GM12878 (cell line): ENCODE measurements around the gene SLC12A7. TPM values are rescaled to one million over a fixed set of nuclear protein-coding genes. Genes with fewer than 3 reads are reported as not detected.

ENCODE experiments used
- ATAC-seq: fragments of 200-7000 bp; cut with Tn5 transposase; 3 replicates; pipeline ENCODE4 v1.9.1; 2020; ENCODE audit warnings: mild to moderate bottlenecking, moderate library complexity
- BruUV-seq: library from RNA; stranded (reverse); fragments of 400-500 nt; replicated peaks from 2 replicates; lab custom pipeline; 2021; lab: Mats Ljungman, UMichigan
- CTCF ChIA-PET: fragments of 300-600 bp; sonication (Branson Sonifier 250); formaldehyde crosslinking; extraction: SDS; loops from one replicate; lab custom pipeline; 2021; ENCODE audit warnings: inconsistent platforms; lab: Yijun Ruan, JAX
- POLR2A ChIA-PET: fragments of 350-600 bp; formaldehyde crosslinking; extraction: SDS; loops from one replicate; lab custom pipeline; 2021; ENCODE audit warnings: inconsistent platforms; lab: Charles Lee
- RAD21 ChIA-PET: fragments of 300-600 bp; sonication (Branson Sonifier 250); formaldehyde crosslinking; loops from one replicate; lab custom pipeline; 2023; ENCODE audit warnings: antibody characterized with exemption; ENCODE audit not compliant: unreplicated experiment; lab: Charles Lee
- SMC1A ChIA-PET: fragments of 300-600 bp; sonication (Branson Sonifier 250); formaldehyde crosslinking; loops from one replicate; lab custom pipeline; 2023; ENCODE audit not compliant: unreplicated experiment, uncharacterized antibody; lab: Charles Lee
- DNase-seq: peaks from one replicate; pipeline ENCODE4 v3.0.0-alpha.2; 2011; ENCODE audit warnings: low read depth, low spot score
- FAIRE-seq: peaks from 3 replicates; lab custom pipeline; 2011; peaks lifted over from hg19 to GRCh38; lab: Jason Lieb, UNC
- H2AFZ ChIP-seq: 2 replicates; pipeline ENCODE4 v1.6.0; 2011; ENCODE audit warnings: low read depth, low read length, control low read depth; ENCODE audit not compliant: control insufficient read depth
- H3K27ac ChIP-seq: 2 replicates; pipeline ENCODE4 v1.5.1; 2011; ENCODE audit warnings: control low read depth; ENCODE audit not compliant: control insufficient read depth, insufficient read depth
- H3K27me3 ChIP-seq, 2 experiments: replicated peaks in 1 of 2; 2 replicates each; pipeline versions ENCODE4 v1.6.0 to v1.6.1; 2011; ENCODE audit warnings: low read length in 1 of 2; ENCODE audit not compliant: control insufficient read depth in 2 of 2, insufficient read depth in 2 of 2
- H3K36me3 ChIP-seq, 2 experiments: 2 replicates each; pipeline ENCODE4 v1.5.1; 2011; ENCODE audit warnings: low read length in 1 of 2; ENCODE audit not compliant: control insufficient read depth in 2 of 2, insufficient read depth in 2 of 2
- H3K4me1 ChIP-seq: 2 replicates; pipeline ENCODE4 v1.6.1; 2011; ENCODE audit warnings: mild to moderate bottlenecking, low read length, moderate library complexity, mixed read lengths; ENCODE audit not compliant: control insufficient read depth, insufficient read depth
- H3K4me2 ChIP-seq: 2 replicates; pipeline ENCODE4 v1.6.0; 2011; ENCODE audit warnings: control low read depth; ENCODE audit not compliant: control insufficient read depth, insufficient read depth
- H3K4me3 ChIP-seq: fragments of 200-600 bp; sonication (generic); 2 replicates; pipeline ENCODE4 v1.5.1; 2016
- H3K79me2 ChIP-seq: 2 replicates; pipeline ENCODE4 v1.6.0; 2011; ENCODE audit warnings: low read length; ENCODE audit not compliant: control insufficient read depth, insufficient read depth
- H3K9ac ChIP-seq: 2 replicates; pipeline ENCODE4 v1.8.0; 2011; ENCODE audit warnings: low read length, control low read depth, mixed read lengths; ENCODE audit not compliant: control insufficient read depth, insufficient read depth
- H3K9me3 ChIP-seq: replicated peaks from 3 replicates; pipeline ENCODE4 v1.5.1; 2011; ENCODE audit warnings: mild to moderate bottlenecking, low read length; ENCODE audit not compliant: control insufficient read depth, insufficient read depth
- H4K20me1 ChIP-seq: 2 replicates; pipeline ENCODE4 v1.6.0; 2011; ENCODE audit not compliant: control insufficient read depth, insufficient read depth
- ATF7 ChIP-seq: fragments of 450-650 bp; IDR thresholded peaks from 2 replicates; pipeline ENCODE4 v1.6.1; 2016; ENCODE audit warnings: low read depth, mild to moderate bottlenecking
- BHLHE40 ChIP-seq, 2 experiments: fragments of 450-650 bp in 1 of 2; IDR thresholded peaks; 2 replicates each; pipeline ENCODE4 v1.6.1; 2011 to 2017; ENCODE audit warnings: low read depth in 2 of 2, borderline replicate concordance in 1 of 2, improper control_type of control experiment in 1 of 2, low read length in 1 of 2, mild to moderate bottlenecking in 1 of 2
- CBX3 ChIP-seq: fragments of 200-600 bp; sonication (generic); IDR thresholded peaks from 2 replicates; pipeline ENCODE4 v1.6.1; 2016; ENCODE audit warnings: low read depth, borderline replicate concordance
- CBX5 ChIP-seq: sonication (generic); IDR thresholded peaks from 2 replicates; pipeline ENCODE4 v1.6.1; 2016; ENCODE audit warnings: low read depth, moderate library complexity, mild to moderate bottlenecking, inconsistent platforms
- EZH2 ChIP-seq: IDR thresholded peaks from 2 replicates; pipeline ENCODE4 v1.6.1; 2012; ENCODE audit warnings: low read depth, mild to moderate bottlenecking, control low read depth, inconsistent platforms, low read length, borderline replicate concordance; ENCODE audit not compliant: control insufficient read depth
- HDGF ChIP-seq: fragments of 450-650 bp; IDR thresholded peaks from 2 replicates; pipeline ENCODE4 v1.6.1; 2016; ENCODE audit warnings: antibody characterized with exemption
- NR2F1 ChIP-seq: fragments of 450-650 bp; conservative IDR thresholded peaks from 2 replicates; pipeline ENCODE4 v1.6.1; 2017; ENCODE audit warnings: mild to moderate bottlenecking
- NRF1 ChIP-seq: conservative IDR thresholded peaks from 2 replicates; pipeline ENCODE4 v1.6.1; 2011; ENCODE audit warnings: mild to moderate bottlenecking, low read depth, low read length, improper control_type of control experiment
- RCOR1 ChIP-seq: conservative IDR thresholded peaks from 2 replicates; pipeline ENCODE4 v1.6.1; 2012; ENCODE audit warnings: low read depth, low read length, improper control_type of control experiment
- RUNX3 ChIP-seq: IDR thresholded peaks from 2 replicates; pipeline ENCODE4 v1.6.1; 2012; ENCODE audit warnings: low read length, inconsistent platforms
- WGBS: methylation state at CpG from one replicate; pipeline ENCODE4 v1.1.6; 2016; ENCODE audit warnings: low lambda C conversion rate; ENCODE audit not compliant: insufficient replicate concordance, insufficient coverage; ENCODE audit errors: missing lambda C conversion rate; 5-methylcytosine and 5-hydroxymethylcytosine counted together
- in situ Hi-C: fragments of 300-500 bp; cut with MboI; formaldehyde crosslinking; loops from 9 replicates; pipeline ENCODE4 v1.14.3; 2018; ENCODE audit warnings: mixed read lengths
- intact Hi-C: fragments of 100-400 bp; cut with micrococcal nuclease; formaldehyde crosslinking; loops from one replicate; pipeline ENCODE4 v1.14.2; 2022; ENCODE audit not compliant: unreplicated experiment
- polyA plus RNA-seq, 11 experiments: library from polyadenylated mRNA; depleted of rRNA in 4 of 11; unstranded in 6 of 11; stranded (reverse) in 5 of 11; fragments of >200 nt; fragmentation: Nextera tagmentation in 4 of 11; fragmentation: Illumina TruSeq in 1 of 11; extraction: Ambion mirVana in 4 of 11; extraction: Trizol in 1 of 11; gene quantifications; 1 replicate in 1 of 11; 2 replicates in 10 of 11; pipeline versions ENCODE4 v1.2.1 to v1.2.3, GENCODE V29; 2011 to 2016; ENCODE audit warnings: inconsistent platforms in 2 of 11, missing spikeins in 2 of 11, low read depth in 1 of 11
- total RNA-seq, 4 experiments: library from RNA; depleted of rRNA in 3 of 4; stranded (reverse); fragments of >200 nt in 3 of 4; fragmentation: Illumina TruSeq in 1 of 4; extraction: Trizol in 1 of 4; gene quantifications; 2 replicates each; pipeline versions ENCODE4 v1.2.1 to v1.2.3, GENCODE V29; 2013 to 2021
- TF ChIP-seq, protein P1 (sequence below): fragments of 150-350 bp; IDR thresholded peaks from 2 replicates; pipeline ENCODE4 v1.6.1; 2016; ENCODE audit warnings: low read depth, low read length
- TF ChIP-seq, protein P2 (sequence below): fragments of 450-650 bp; IDR thresholded peaks from 2 replicates; pipeline ENCODE4 v1.6.1; 2017; ENCODE audit warnings: borderline replicate concordance
- TF ChIP-seq, protein P3 (sequence below): fragments of 450-650 bp; IDR thresholded peaks from 2 replicates; pipeline ENCODE4 v1.6.1; 2017; ENCODE audit warnings: mild to moderate bottlenecking, moderate library complexity
- TF ChIP-seq, protein P4 (sequence below): fragments of 450-650 bp; IDR thresholded peaks from 2 replicates; pipeline ENCODE4 v1.6.1; 2016; ENCODE audit warnings: mild to moderate bottlenecking

Gene SLC12A7
- total and polyA plus RNA-seq, 10 of the 15 experiments (the other 5 are each of a cell fraction or from before 2014, with no cell fraction given): 0.10 to 10.0 (median 2.9) TPM

DNA sequence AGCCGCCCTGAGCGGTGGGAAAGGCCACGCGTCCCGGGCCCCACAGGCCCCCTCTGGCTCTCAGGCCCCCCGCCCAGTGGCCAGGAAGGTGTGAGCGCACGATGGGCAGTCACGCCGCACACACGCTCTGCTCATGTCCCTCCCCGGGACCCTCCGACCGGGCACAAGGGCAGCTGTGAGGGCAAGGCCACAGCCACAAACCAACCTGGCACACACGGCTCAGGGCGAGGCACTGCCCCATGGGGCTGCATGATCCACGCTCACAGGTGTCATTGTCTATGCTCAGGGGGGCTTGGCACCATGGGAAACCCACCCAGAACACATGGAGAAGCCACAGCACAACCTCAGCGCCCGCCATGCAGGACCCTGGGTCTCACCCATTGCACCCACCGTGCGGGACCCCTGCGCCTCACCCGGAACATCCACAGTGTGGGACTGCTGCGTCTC lies 51.3 kb downstream of the SLC12A7 start:
- ChIA-PET CTCF (no interaction called here), POLR2A (no interaction called here), SMC1A (no interaction called here), RAD21 (no interaction called here)
- no peaks in the 10 kb centered on the region for H4K20me1 ChIP-seq
- no peaks in the 10 kb centered on the region for H3K9me3 ChIP-seq
- in situ Hi-C loops (no loop called here), intact Hi-C loops (no loop called here)
- H2AFZ ChIP-seq: no peak overlapping the region
- no peak overlapping the region for H3K4me2 ChIP-seq
- WGBS: 64% methylated on average over 24 of the region's 24 CpGs
- ATAC-seq (no peak), FAIRE-seq (no peak), DNase-seq (no peak)
- H3K27me3 ChIP-seq: no peaks in the 10 kb centered on the region
- H3K9ac ChIP-seq: no peak overlapping the region
- no peak overlapping the region for H3K27ac ChIP-seq
- H3K4me3 ChIP-seq: no peak overlapping the region
- H3K36me3 ChIP-seq: no peaks in the 10 kb centered on the region; a peak in 1 of 4 replicates
- no peaks in the 10 kb centered on the region for H3K4me1 ChIP-seq
- H3K79me2 ChIP-seq: no peaks in the 10 kb centered on the region
- BruUV-seq: no TSS peak
- TF ChIP-seq CBX3 (no peak), RUNX3 (no peak), BHLHE40 (IDR thresholded peaks at IDR 0.05; ENCODE audit: borderline replicate concordance in 1 of 2, low read depth in 2 of 2, low read length in 1 of 2) (no peak), EZH2 (no peak), HDGF (no peak), ATF7 (no peak), NR2F1 (no peak), CBX5 (no peak), RCOR1 (no peak), NRF1 (no peak)
- TF ChIP-seq, protein P1, sequence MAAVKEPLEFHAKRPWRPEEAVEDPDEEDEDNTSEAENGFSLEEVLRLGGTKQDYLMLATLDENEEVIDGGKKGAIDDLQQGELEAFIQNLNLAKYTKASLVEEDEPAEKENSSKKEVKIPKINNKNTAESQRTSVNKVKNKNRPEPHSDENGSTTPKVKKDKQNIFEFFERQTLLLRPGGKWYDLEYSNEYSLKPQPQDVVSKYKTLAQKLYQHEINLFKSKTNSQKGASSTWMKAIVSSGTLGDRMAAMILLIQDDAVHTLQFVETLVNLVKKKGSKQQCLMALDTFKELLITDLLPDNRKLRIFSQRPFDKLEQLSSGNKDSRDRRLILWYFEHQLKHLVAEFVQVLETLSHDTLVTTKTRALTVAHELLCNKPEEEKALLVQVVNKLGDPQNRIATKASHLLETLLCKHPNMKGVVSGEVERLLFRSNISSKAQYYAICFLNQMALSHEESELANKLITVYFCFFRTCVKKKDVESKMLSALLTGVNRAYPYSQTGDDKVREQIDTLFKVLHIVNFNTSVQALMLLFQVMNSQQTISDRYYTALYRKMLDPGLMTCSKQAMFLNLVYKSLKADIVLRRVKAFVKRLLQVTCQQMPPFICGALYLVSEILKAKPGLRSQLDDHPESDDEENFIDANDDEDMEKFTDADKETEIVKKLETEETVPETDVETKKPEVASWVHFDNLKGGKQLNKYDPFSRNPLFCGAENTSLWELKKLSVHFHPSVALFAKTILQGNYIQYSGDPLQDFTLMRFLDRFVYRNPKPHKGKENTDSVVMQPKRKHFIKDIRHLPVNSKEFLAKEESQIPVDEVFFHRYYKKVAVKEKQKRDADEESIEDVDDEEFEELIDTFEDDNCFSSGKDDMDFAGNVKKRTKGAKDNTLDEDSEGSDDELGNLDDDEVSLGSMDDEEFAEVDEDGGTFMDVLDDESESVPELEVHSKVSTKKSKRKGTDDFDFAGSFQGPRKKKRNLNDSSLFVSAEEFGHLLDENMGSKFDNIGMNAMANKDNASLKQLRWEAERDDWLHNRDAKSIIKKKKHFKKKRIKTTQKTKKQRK: no peak
- TF ChIP-seq, protein P2, sequence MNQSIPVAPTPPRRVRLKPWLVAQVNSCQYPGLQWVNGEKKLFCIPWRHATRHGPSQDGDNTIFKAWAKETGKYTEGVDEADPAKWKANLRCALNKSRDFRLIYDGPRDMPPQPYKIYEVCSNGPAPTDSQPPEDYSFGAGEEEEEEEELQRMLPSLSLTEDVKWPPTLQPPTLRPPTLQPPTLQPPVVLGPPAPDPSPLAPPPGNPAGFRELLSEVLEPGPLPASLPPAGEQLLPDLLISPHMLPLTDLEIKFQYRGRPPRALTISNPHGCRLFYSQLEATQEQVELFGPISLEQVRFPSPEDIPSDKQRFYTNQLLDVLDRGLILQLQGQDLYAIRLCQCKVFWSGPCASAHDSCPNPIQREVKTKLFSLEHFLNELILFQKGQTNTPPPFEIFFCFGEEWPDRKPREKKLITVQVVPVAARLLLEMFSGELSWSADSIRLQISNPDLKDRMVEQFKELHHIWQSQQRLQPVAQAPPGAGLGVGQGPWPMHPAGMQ: no peak
- TF ChIP-seq, protein P3, sequence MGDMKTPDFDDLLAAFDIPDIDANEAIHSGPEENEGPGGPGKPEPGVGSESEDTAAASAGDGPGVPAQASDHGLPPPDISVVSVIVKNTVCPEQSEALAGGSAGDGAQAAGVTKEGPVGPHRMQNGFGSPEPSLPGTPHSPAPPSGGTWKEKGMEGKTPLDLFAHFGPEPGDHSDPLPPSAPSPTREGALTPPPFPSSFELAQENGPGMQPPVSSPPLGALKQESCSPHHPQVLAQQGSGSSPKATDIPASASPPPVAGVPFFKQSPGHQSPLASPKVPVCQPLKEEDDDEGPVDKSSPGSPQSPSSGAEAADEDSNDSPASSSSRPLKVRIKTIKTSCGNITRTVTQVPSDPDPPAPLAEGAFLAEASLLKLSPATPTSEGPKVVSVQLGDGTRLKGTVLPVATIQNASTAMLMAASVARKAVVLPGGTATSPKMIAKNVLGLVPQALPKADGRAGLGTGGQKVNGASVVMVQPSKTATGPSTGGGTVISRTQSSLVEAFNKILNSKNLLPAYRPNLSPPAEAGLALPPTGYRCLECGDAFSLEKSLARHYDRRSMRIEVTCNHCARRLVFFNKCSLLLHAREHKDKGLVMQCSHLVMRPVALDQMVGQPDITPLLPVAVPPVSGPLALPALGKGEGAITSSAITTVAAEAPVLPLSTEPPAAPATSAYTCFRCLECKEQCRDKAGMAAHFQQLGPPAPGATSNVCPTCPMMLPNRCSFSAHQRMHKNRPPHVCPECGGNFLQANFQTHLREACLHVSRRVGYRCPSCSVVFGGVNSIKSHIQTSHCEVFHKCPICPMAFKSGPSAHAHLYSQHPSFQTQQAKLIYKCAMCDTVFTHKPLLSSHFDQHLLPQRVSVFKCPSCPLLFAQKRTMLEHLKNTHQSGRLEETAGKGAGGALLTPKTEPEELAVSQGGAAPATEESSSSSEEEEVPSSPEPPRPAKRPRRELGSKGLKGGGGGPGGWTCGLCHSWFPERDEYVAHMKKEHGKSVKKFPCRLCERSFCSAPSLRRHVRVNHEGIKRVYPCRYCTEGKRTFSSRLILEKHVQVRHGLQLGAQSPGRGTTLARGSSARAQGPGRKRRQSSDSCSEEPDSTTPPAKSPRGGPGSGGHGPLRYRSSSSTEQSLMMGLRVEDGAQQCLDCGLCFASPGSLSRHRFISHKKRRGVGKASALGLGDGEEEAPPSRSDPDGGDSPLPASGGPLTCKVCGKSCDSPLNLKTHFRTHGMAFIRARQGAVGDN: no peak
- TF ChIP-seq, protein P4, sequence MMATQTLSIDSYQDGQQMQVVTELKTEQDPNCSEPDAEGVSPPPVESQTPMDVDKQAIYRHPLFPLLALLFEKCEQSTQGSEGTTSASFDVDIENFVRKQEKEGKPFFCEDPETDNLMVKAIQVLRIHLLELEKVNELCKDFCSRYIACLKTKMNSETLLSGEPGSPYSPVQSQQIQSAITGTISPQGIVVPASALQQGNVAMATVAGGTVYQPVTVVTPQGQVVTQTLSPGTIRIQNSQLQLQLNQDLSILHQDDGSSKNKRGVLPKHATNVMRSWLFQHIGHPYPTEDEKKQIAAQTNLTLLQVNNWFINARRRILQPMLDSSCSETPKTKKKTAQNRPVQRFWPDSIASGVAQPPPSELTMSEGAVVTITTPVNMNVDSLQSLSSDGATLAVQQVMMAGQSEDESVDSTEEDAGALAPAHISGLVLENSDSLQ: no peak
